Measurements from ENCODE around the gene ZPR1. TPM values are rescaled to one million over a fixed set of nuclear protein-coding genes. Genes with fewer than 3 reads are reported as not detected.

Gene ZPR1
- total RNA-seq, 4 donors from 2014 or later = 13.1 to 20.9 (median 16.4) TPM

DNA sequence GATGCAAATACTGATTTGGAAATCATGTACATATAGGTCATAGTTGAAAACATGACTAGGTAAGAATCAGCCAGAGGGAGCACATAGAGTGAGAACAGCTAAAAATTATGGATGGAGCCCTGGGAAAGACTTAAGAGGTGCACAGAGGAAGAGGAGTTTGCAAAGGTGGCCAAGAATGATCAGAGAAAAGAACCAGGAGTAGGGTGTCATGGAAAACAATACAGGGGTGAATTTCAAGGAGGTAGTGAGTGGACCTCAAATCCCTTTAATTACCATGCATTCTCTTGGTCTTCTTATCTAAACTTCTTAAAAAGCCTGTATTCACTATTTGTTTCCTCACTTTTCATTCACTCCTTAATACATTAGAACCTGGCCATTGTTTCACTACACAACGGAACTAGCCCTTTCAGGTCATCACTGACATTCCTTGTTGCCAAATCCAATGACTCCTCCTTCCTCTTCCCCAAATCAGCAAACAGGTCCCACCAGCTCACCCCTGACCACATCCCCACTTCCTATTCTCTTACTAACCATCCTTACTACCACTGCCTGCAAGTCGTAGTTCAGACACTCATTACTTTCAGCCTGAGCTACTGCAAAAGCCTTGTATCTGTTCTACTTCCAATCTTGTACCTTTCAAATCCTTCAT, 37.6 kb downstream of the ZPR1 start:
- Histone ChIP-seq H3K4me1 (no peaks in the 10 kb centered on the region), H3K9me3 (no peaks in the 10 kb centered on the region), H3K27me3 (no peaks in the 10 kb centered on the region), H3K36me3 (peaks cover 0 to 57% (median 24%) of the 10 kb centered on the region in 4 donors), H3K27ac (no peak overlapping the region), H3K4me3 (no peak overlapping the region)
- WGBS, 2 donors (ENCODE audit: low coverage in 1 of 2) = 95% methylated on average over 2 of the region's 2 CpGs
- TF ChIP-seq POLR2A (IDR thresholded peaks at IDR 0.05) (no peak), EP300 (IDR thresholded peaks at IDR 0.05; ENCODE audit: low read depth) (no peak), POLR2AphosphoS5 (IDR thresholded peaks at IDR 0.05) (no peak)
- TF ChIP-seq, protein P1, sequence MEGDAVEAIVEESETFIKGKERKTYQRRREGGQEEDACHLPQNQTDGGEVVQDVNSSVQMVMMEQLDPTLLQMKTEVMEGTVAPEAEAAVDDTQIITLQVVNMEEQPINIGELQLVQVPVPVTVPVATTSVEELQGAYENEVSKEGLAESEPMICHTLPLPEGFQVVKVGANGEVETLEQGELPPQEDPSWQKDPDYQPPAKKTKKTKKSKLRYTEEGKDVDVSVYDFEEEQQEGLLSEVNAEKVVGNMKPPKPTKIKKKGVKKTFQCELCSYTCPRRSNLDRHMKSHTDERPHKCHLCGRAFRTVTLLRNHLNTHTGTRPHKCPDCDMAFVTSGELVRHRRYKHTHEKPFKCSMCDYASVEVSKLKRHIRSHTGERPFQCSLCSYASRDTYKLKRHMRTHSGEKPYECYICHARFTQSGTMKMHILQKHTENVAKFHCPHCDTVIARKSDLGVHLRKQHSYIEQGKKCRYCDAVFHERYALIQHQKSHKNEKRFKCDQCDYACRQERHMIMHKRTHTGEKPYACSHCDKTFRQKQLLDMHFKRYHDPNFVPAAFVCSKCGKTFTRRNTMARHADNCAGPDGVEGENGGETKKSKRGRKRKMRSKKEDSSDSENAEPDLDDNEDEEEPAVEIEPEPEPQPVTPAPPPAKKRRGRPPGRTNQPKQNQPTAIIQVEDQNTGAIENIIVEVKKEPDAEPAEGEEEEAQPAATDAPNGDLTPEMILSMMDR (IDR thresholded peaks at IDR 0.05) = no peak
- no peak for DNase-seq
- in situ Hi-C loops (cut with MboI; ENCODE audit: low pct_ligation_motif_present in 1 of 4, low pct_unique_long_range_greater_than_20kb in 1 of 4, low sequenced_read_pairs in 3 of 4) = no loop called here
- intact Hi-C loops (cut with DNase I; ENCODE audit: low total_unique reads) = no loop called here

- no peaks in the 10 kb centered on the region for H3K27me3 ChIP-seq
- WGBS, 2 donors (ENCODE audit: low coverage in 1 of 2) = 85 to 89% methylated on average over 4 to 6 of the region's 6 CpGs
- intact Hi-C loops (cut with DNase I; ENCODE audit: low total_unique reads) = no loop called here
- no peaks in the 10 kb centered on the region for H3K9me3 ChIP-seq
- H3K4me3 ChIP-seq = no peak overlapping the region
- DNase-seq = no peak
- in situ Hi-C loops (cut with MboI; ENCODE audit: low pct_ligation_motif_present in 1 of 4, low pct_unique_long_range_greater_than_20kb in 1 of 4, low sequenced_read_pairs in 3 of 4) = no loop called here
- no peak overlapping the region for H3K27ac ChIP-seq
- no peaks in the 10 kb centered on the region for H3K4me1 ChIP-seq
- no peak for TF ChIP-seq EP300 (IDR thresholded peaks at IDR 0.05; ENCODE audit: low read depth)
- TF ChIP-seq, protein P1 (IDR thresholded peaks at IDR 0.05) = no peak
- TF ChIP-seq POLR2A (IDR thresholded peaks at IDR 0.05) = no peak
- no peak for TF ChIP-seq POLR2AphosphoS5 (IDR thresholded peaks at IDR 0.05)
- peaks cover 0 to 7% (median 0%) of the 10 kb centered on the region in 4 donors for H3K36me3 ChIP-seq
Measured at GRCh38 chr11:116742104-116742503, 45.7 kb downstream of the ZPR1 start.

DNA sequence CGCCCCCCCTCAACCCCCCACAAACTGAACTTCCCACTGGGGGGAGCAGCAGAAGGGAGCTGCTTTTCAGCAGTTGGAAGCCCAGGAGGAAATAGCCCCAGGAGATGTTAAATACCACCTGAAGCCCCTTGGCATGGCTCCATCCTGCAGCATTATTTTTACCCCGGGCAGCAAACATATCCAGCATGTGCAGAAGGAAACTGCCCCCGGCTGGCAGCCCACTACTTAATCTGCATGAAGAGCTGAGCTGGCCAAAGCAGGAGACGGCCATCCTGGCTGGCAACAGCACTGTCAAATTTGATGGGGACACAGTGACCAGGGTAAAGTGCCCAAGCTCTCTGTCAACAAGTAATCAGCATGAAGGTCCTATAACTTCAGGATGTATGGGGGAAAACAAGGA, 47.1 kb downstream of the ZPR1 start:
- WGBS, 2 donors (ENCODE audit: low coverage in 1 of 2) = 75% methylated on average over 4 of the region's 4 CpGs; no CpG with 5 or more reads in 1 of the 2 donors
- intact Hi-C loops (cut with DNase I; ENCODE audit: low total_unique reads) = no loop called here
- no peak for DNase-seq
- in situ Hi-C loops (cut with MboI; ENCODE audit: low pct_ligation_motif_present in 1 of 4, low pct_unique_long_range_greater_than_20kb in 1 of 4, low sequenced_read_pairs in 3 of 4) = no loop called here
- no peaks in the 10 kb centered on the region for H3K36me3 ChIP-seq
- TF ChIP-seq POLR2A (IDR thresholded peaks at IDR 0.05) = no peak
- TF ChIP-seq, protein P1 (IDR thresholded peaks at IDR 0.05) = no peak
- no peak for TF ChIP-seq EP300 (IDR thresholded peaks at IDR 0.05; ENCODE audit: low read depth)
- no peak for TF ChIP-seq POLR2AphosphoS5 (IDR thresholded peaks at IDR 0.05)
- H3K27ac ChIP-seq = no peak overlapping the region
- H3K9me3 ChIP-seq = no peaks in the 10 kb centered on the region
- no peak overlapping the region for H3K4me3 ChIP-seq
- no peaks in the 10 kb centered on the region for H3K27me3 ChIP-seq
- H3K4me1 ChIP-seq = no peaks in the 10 kb centered on the region

DNA sequence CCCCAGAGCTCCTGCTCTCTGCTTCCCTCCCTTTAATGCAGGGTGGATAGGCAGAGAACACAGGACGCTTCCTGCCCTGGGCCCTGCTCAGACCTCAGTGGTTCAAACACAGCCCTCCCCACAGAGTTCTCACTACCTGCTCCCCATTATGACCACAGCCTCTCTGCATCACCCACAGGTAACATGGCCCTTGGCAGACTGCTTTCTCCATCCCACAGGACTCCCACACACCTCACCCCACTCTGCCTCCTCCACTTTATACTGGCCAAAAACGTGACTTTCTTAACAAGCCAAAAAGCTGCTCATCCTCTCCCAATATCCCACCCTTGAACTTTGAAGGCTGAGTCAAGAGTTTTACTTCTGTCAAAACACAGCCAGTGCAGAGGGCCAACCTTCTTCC, 48.8 kb downstream of the ZPR1 start:
- WGBS, 2 donors (ENCODE audit: low coverage in 1 of 2) = 78 to 87% methylated on average over 1 to 2 of the region's 2 CpGs
- TF ChIP-seq, protein P1 (IDR thresholded peaks at IDR 0.05) = no peak
- TF ChIP-seq EP300 (IDR thresholded peaks at IDR 0.05; ENCODE audit: low read depth) (no peak), POLR2A (IDR thresholded peaks at IDR 0.05) (no peak), POLR2AphosphoS5 (IDR thresholded peaks at IDR 0.05) (no peak)
- in situ Hi-C loops (cut with MboI; ENCODE audit: low pct_ligation_motif_present in 1 of 4, low pct_unique_long_range_greater_than_20kb in 1 of 4, low sequenced_read_pairs in 3 of 4) = no loop called here

More for the DNA sequence above, 48.8 kb downstream of the ZPR1 start:
- Histone ChIP-seq H3K27ac (no peak overlapping the region), H3K27me3 (no peaks in the 10 kb centered on the region), H3K36me3 (no peaks in the 10 kb centered on the region), H3K4me1 (no peaks in the 10 kb centered on the region), H3K4me3 (no peak overlapping the region), H3K9me3 (no peaks in the 10 kb centered on the region)
- DNase-seq = no peak
- intact Hi-C loops (cut with DNase I; ENCODE audit: low total_unique reads) = no loop called here

All from transverse colon (tissue), 4 donors.